Stimulated activated CD4-positive, alpha-beta T cell treated with anti-CD3 and anti-CD28 coated beads, TNF-alpha, amount 100 ng/mL, for 24 hours (primary cell): ENCODE results near the gene FBXO45.
"Not testable (repeated sequence)": the region's sequence is repeated elsewhere in the genome, so short reads cannot be mapped to it uniquely, and the experiment has no call there.

Experiments used
- DNase-seq, 3 experiments: peaks; one replicate each; pipeline ENCODE4 v3.0.0-alpha.2; 2020; ENCODE audit warnings: low read depth in 3 of 3

FBXO45 gene

GRCh38 chr3:196557236-196557635 is 11.2 kb upstream of the FBXO45 start:
- no peak for DNase-seq

DNA sequence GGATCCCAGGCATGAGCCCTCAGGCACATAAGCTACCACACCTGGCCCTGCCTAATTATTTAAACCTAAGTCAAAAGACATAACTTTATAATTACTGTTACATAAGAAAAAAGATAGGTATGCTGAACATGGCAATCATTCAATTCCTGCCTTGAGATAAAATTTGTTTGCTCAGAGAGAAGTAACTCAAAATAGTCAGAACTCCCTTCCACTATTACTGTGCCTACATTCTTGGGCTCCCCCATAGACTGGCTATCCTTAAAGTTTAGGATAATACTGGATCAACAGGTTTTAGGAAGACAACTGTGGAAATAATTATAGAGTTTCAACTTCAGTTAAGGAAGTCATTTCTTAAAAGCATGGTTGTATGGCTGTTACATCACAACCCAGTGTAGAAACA is 10.0 kb upstream of the FBXO45 start:
- DNase-seq = no peak

DNA sequence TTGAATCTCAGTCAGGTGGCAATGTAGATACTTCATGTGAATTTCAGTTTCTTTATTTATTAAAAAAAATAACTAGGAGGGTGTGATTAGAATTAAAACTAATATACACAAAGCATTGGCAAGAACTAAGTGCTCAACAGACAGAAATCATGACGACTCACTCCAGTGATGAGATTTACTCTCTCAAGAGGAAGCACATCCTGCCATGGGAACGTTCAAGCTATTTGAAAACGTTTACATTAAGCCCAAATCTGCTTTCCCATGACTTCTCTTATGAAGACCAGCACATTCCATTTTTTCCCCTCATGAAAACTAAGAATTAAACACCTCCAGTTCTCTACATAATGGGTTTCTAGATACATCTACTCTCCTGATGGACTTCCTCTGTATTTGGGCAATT is 8.6 kb upstream of the FBXO45 start:
- no peak for DNase-seq

GRCh38 chr3:196563721-196564225 is 4.7 kb upstream of the FBXO45 start:
- peak in 1 of 3 experiments; percentile 7 for DNase-seq

DNA sequence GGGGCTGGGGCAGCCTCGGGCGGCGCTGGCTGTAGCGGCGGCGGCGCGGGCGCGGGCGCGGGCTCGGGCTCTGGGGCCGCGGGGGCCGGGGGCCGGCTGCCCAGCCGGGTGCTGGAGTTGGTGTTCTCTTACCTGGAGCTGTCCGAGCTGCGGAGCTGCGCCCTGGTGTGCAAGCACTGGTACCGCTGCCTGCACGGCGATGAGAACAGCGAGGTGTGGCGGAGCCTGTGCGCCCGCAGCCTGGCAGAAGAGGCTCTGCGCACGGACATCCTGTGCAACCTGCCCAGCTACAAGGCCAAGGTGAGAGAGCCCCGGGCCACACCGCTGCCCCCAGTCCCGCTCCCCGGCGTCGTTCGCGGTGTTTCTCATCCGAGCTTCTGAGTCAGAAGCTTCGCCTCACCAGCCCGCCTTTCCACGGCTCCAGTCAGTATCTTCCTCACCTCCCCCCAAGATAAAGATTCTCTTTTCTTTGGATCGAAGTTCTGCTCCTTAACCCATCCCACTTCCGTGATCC is 600 bp downstream of the FBXO45 start:
- DNase-seq = peak; percentile 12 to 46 (median 13)

- not testable (repeated sequence) for DNase-seq
These were observed 1.9 kb downstream of the FBXO45 start for GRCh38 chr3:196570332-196570731.

DNA sequence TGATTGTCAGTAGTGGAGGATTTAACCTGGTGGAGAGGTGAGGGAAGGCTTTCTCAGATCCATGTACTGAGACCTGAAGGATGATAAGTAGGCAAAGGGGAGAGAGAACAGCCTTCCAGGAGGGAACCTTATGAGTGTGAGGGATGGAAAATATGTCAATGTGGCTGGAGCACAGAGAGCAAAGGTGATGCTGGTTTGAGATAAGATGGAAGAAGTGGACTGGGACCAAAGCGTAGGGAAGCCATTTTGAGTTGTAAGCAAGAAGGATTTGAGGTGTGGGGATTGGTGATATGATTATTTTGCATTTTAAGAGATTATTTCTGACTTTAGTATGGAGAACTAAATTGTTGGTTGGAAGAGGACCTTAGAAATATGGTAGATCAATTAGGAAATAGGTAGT is 3.9 kb downstream of the FBXO45 start:
- no peak for DNase-seq

DNA sequence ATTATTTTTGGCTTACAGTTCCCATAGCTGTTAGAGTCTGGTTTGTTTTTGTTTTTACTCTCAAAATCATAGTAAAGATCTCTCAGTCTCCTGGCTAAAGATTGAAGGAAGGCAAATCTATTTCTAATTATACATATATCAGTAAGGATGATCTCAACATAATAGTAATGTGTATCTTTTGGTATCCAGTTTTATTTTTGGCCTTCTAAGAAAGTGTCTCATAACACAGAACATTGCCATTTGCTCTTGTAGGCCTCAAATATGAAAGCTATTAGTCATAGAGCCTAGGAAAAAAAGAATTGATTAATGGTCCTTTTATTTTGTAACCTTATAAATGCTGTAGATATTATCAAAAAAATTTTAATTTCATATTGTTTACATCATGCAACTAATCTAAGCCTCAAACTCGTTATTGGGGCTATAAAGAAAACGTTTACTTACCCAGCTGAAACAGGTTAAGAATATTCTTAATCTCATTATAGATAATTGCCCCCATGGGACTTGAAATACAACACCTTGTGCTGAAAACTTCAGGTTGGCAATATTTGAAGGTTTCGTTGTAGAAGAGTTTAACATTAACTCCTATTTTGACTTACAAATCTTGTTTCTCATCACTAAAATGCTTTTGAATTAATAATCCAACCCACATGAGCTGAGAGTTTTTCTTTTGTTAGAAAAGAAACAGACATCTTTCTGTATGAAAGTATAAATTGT is 16.7 kb downstream of the FBXO45 start:
- no peak for DNase-seq

- no peak for DNase-seq
These were observed 21.8 kb downstream of the FBXO45 start for GRCh38 chr3:196590279-196590678.

DNA sequence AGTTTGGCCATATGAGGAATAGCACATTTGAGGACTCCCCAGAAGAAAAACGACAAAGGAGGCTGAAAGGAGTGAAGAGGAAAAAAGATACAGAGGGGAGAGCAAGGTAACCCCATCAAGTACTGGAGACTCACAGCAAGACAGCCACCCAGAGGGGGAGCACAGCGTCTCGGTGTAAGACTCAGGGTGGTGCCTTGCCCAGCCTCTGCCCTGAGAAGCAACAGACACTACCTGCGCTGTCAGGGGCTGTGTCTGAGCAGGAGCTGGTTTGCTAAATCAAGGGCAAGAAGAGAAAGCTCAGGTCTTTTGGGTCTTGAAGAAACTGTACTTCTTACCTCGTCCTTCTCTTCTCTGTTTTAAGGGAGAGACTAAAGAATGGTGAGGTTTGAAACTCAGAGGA is 27.9 kb downstream of the FBXO45 start:
- no peak for DNase-seq

- DNase-seq = peak in 2 of 3 experiments; percentile 11 to 39
These were observed 29.7 kb downstream of the FBXO45 start for GRCh38 chr3:196597971-196598733.

DNA sequence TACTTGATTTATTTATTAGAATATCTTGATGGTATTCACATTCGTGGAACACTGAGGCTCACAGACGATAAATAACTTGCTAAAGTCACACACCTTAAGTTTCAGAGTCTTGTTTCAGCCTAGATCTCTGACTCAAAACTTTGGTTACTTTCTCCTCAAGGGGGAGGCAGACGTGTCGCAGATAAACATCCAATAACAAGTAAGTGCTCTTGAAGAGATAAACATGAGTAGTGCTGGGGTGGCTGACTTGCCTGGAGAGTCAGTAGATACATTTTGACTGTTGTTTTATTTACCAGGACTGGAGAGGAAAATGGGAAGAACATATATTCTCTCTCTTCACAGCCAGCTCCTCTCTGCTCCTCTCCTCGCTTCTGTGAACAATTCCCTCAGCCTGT is 31.3 kb downstream of the FBXO45 start:
- no peak for DNase-seq

GRCh38 chr3:196600359-196600758 is 31.9 kb downstream of the FBXO45 start:
- no peak for DNase-seq

DNA sequence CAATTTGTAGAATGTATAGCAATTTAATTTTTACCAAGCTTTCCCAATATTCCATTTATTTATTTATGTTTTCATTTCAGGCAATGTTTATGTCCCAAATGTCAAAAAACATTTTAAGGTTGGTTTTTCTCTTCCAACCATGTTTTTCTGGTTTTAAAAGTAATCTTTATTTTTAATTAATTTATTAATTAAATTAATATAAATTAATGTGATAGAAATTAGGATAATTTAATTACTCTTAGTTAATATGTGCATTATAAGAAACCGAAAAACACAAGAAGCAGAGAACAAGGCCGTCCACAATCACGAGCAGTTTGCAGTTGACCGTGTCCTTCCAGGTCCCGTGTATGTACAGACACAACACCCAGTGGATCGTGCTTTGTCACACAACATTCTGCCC is 34.2 kb downstream of the FBXO45 start:
- no peak for DNase-seq

- DNase-seq = no peak
These were observed 35.2 kb downstream of the FBXO45 start for GRCh38 chr3:196603683-196604082.

GRCh38 chr3:196604548-196604947 is 36.1 kb downstream of the FBXO45 start:
- DNase-seq = peak in 2 of 3 experiments; percentile 35 to 43

DNA sequence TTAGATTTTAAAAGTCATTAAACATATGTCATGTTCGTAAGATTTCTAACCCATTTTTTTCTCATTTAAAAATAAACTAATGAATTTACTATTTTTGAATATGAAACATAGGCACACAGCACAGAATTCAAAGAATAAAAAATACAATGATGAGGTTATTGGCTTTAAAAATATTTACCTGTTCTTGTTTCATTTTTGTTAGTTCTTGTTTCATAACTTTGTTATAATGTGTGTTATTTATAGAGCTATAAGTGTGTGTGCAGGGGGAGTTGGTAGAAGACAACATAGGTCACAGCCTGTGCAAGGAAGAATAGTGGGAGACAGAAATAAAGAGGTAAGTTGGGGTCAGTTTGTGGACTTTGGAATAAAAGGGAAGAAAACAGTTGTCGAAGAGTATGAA is 40.2 kb downstream of the FBXO45 start:
- DNase-seq = no peak

DNA sequence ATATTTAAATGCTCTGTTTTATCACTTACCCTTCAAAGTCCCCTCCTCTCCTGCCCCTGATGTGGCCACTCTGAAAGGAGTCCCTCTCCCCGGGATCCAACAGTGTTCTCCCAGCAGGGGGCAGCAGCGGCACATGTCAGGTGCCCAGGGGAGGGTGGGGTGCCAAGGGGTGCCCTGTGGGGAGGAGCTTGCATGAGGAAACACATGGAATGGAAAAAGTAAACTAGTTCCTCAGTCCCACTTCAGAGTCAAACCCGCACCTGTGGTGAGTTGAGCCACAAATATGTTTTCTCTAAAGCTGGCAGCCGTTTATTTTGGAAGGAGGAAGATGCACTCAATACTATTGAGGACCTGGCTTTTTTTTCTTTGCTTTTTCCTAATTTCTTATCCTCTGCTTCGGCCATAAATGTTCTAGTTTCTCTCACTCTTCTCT is 40.9 kb downstream of the FBXO45 start:
- DNase-seq = peak; percentile 89 to 93 (median 93)

DNA sequence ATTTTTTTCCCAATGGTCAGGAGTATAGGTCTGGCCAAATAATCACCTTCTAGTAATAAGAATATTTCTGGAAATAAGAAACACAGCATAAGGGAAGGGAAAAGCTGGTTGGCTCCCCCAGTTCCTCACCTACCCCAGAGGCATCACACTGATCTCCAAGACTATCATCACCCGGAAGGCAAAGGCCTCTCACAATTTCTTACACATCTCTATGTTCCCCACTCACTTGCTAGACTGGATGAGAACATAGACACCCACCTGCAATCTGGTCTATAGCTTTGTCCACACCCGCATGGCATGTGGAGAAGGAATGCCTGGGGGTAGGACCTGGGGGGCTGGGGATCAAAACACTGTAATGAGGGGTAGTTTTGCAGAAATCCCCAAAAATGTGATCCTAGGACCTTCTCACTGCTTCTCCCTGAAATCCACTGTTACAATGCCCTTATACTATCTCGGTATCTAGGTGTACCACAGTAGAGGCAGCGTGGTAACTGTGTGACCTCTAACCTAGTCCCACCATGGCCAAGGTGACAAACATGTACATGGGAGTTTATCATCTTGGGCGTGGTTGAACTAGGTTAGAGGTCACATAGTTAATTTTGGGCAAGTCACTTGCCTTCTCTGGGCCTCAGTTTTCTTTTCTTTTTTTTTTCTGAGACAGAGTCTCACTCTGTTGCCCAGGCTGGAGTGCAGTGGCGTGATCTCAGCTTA is 41.5 kb downstream of the FBXO45 start:
- DNase-seq = no peak

- DNase-seq = no peak
These were observed 43.5 kb downstream of the FBXO45 start for GRCh38 chr3:196611761-196612483.

DNA sequence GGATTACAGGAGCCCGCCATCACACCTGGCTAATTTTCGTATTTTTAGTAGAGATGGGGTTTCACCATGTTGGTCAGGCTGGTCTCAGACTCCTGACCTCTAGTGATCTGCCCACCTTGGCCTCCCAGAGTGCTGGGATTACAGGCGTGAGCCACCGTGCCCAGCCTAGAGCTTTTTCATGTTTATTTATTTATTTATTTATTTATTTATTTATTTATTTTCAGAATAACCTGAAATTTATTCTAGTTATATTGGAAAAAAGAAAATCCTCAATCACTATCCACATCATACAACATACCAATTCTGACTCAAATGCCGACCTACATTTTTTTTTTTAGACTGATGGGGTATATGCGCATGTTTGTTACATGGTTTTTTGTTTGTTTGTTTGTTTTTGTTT is 46.8 kb downstream of the FBXO45 start:
- DNase-seq = not testable (repeated sequence)
